SK-MEL-5 (cell line): ENCODE results near the gene ELAVL1. TPM values are rescaled to one million over a fixed set of nuclear protein-coding genes. Genes with fewer than 3 reads are reported as not detected.
"Not testable (repeated sequence)": the region's sequence is repeated elsewhere in the genome, so short reads cannot be mapped to it uniquely, and the experiment has no call there.

Experiments
- DNase-seq: peaks from one replicate; pipeline ENCODE4 v3.0.0-alpha.2; 2016; ENCODE audit warnings: low read depth, low spot score
- in situ Hi-C: cut with HindIII; loops from 2 replicates; pipeline ENCODE4 v1.10.0; 2016; ENCODE audit warnings: low sequenced_read_pairs, high pct_unique_total_duplicates, low pct_unique_long_range_greater_than_20kb
- polyA plus RNA-seq, 2 experiments: library from polyadenylated mRNA; depleted of rRNA; stranded (reverse); fragments of >200 nt; gene quantifications; 2 replicates each; pipeline ENCODE4 v1.2.3, GENCODE V29; 2015
- total RNA-seq: library from RNA; depleted of rRNA; stranded (reverse); fragments of >200 nt; shearing (Covaris generic); gene quantifications from 2 replicates; pipeline ENCODE4 v1.2.3, GENCODE V29; 2014; rRNA removed

Gene ELAVL1
- 37.8 and 40.4 TPM in 2 replicates for total RNA-seq
- polyA plus RNA-seq (2015; cell fraction: cytosol; rRNA removed) = 46.6 and 59.4 TPM in 2 replicates
- polyA plus RNA-seq (2015; cell fraction: nucleus; rRNA removed) = 13.6 and 14.1 TPM in 2 replicates

DNA sequence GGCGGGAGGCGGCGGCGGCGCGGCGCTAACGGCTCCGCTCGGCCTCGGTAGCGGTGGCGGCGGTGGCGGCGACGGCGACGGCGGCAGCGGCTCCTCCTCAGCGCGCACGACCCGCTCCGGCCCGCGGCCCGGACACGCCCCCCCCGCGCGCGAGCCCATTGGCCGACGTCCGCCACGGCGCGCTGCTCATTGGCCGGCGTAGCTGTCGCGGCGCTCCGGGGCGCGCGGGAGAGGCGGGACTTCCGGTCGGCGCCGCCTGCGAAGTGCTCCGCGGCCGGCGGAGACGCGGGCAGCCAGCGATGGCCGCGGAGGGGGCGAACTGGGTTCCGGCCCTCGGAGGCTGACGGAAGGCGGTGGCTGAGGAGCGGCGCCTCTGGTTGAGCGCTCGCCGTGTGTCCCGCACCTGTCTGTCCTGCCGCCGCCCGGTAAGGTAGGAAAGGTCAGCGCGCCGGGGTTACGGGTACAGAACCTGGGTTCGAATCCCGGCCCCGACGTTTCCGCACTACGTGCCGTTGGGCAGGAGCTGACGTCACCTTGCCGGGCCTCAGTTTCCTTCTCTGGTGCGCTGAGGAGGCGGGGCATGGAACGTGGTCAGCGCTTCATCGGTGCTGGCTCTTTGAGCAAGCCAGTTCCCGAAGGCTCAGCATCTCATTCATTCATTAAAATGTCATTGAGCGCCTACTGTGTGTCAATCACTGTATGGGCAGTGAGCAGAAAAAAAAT, at the start of gene ELAVL1:
ELAVL1 (minus strand) TSS at position 108 of the 723 bp plus-strand sequence. CDS start 13,826 bp downstream, outside the sequence.
- peak; percentile 84 for DNase-seq
- in situ Hi-C loops = no loop called here

DNA sequence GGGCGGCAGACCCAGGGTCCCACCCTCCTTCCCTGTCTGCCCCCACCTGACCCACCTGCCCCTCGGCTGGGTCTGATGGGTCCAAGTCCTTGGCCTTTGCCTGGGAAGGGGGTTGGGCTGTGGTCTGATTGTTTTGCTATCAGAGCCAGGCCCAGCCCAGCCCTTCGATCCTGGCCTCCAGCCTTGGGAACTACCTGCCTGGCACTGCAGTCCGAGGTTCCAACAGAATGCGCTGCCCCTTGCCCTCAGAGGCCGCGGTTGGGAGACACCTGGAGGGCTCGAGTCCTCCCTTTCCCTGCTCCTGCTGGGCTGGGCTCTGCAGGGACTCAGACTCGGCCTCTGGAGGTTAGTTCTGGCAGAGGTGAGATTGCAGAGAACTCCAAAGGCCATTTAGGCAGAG, 48.7 kb upstream of the ELAVL1 start:
- in situ Hi-C loops = no loop called here
- no peak for DNase-seq

DNA sequence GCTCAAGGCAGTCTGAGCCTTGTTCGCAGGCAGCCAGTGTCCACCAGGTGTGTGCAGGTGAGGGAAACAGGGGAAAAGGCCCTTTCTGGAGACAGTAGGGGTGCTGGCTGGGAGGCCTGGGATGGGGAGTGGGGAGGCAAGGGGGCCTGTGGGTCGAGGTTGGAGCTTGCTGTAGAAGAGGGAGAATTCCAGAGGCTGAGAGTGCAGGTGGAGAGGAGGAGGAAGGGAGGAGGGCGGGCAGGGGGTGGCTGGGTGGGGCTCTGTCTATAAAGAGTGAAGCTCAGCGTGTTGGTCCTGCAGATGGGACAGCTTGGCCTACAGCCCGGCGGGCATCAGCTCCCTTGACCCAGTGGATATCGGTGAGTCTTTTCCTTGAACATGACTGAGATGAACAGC, 47.0 kb upstream of the ELAVL1 start, which contains the start of gene CCL25:
CCL25 (plus strand) TSS at position 297 of the 396 bp plus-strand sequence. CDS start 290 bp downstream, outside the sequence.
- in situ Hi-C loops = no loop called here
- no peak for DNase-seq

DNA sequence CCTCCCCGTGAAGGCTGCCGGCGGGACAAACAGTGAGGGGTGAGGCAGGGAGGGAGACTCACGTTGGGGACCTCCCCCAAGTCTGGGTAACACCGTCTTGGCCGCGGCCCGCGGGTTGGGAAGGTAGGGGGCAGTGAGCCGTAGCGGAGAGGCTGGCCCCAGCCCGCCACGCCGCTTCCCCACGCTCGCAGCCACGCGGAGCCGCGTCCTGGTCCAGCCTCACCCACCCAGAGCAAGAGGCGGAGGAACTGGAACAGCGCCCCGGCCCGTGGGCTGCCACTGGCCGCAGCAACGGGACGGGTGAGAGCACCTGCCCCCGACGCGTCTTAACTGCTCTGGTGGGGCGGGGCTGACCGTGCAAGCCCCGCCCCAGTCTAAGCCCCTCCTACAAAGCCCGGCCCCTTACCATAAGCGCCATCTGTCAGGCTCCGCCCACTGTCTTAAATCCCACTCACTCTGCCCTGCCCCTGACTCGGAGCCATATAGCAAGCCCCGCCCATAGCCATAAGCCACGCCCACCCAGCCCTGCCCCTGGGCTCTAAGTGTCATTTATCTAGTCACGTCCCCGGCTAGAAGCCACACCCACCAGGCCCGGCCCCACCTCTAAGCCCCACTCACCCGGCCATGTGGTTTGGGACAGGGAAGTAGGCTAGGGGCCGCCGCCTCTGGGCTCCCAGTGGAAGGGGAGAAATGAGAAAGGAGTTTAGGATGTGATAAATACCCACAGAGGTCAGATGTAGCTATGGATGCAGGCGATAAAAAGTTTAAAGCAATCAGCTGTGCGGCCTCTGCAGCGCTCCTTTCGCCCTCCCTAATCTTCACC, 45.0 kb upstream of the ELAVL1 start:
- in situ Hi-C loops = no loop called here
- DNase-seq = peak; percentile 74

DNA sequence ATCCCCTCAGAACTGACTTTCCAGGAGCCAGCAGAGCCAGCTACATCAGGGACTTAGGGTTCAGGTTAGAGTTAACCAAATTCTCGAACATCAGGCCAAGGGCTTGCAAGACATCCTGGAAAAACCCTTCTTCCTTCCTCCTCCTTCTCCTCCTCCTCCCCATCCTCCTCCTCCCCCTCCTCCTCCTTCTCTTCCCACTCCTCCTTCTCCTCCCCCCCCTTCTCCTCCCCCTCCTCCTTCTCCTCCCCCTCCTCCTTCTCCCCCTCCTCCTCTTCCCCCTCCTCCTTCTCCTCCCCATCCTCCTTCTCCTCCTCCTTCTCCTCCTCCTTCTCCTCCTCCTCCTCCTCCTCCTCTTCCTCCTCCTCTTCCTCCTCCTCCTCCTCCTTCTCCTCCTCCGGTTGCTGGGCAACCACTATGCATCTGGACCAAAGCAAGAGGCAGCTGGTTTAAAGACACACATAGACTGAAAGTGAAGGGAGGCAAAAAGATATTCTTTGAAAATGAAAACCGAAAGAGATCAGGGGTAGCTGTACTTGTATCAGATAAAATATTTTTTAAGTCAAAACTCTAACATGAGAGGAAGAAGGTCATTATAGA, 41.2 kb upstream of the ELAVL1 start:
- DNase-seq = no peak
- in situ Hi-C loops = no loop called here

DNA sequence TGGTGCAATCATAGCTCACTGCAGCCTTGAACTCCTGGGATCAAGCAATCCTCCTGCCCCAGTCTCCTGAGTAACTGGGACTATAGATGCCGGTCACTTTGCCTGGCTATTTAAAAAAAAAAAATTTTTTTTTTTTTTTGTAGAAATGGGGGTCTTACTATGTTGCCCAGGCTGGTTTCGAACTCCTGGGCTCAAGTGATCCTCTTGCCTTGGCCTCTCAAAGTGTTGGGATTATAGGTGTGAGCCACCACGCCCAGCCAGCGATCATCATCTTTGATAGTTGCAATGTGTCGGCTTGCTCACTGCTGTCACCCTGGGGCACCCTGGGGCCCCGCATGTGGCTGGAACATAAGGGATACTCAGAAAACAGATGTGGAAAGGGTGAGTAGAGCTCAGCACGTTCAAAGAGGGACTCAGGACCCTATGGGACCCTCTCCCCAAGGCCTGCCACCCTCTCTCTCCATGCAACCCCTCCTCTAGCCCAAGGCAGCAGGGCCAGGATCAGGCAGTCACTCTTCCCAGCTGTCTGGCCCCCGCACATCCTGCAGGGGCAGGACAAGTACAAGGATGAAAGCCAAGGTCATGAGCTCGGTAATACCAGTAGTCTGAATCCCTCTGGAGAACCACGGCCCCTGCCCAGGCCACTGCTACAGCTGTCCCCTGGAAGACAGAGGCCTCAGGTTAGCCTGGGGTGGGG, 40.6 kb upstream of the ELAVL1 start:
- no peak for DNase-seq
- in situ Hi-C loops = no loop called here

DNA sequence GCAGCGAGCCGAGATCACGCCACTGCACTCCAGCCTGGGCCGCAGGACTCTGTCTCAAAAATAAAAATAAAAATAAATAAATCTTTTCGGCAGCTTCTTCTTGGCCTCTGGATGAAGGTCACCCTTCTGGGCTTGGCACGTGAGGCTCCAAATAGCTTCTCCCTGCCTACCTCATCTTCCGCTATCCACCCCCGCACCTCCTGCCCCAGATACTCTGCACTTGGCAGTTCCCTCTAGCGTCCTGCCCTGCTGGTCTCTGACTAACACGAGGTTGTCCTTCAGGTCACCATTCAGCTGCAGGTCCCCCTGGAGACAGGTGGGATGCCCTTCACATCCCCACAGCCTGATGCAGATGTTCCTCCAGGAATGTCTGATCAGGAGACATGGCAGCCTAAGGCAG, 38.6 kb upstream of the ELAVL1 start:
- DNase-seq = no peak
- in situ Hi-C loops = no loop called here

DNA sequence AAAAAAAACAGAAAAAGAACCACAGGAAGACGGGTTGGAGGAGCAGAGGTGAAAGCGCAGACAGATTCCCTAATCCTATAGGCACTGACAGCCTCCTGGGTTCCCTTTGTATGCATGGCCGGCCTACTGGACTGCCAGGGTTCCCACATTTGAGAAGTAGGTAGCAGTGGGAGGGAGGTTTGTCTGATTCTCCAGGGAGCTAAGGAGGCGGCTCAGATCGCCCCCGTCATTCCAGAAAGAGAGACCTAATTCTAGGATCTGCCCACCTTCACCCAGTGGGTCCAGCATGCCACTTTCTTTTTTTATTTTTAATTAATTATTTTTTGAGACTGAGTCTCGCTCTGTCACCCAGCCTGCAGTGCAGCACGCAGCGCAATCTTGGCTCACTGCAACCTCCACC, 37.5 kb upstream of the ELAVL1 start:
- in situ Hi-C loops = no loop called here
- DNase-seq = no peak

DNA sequence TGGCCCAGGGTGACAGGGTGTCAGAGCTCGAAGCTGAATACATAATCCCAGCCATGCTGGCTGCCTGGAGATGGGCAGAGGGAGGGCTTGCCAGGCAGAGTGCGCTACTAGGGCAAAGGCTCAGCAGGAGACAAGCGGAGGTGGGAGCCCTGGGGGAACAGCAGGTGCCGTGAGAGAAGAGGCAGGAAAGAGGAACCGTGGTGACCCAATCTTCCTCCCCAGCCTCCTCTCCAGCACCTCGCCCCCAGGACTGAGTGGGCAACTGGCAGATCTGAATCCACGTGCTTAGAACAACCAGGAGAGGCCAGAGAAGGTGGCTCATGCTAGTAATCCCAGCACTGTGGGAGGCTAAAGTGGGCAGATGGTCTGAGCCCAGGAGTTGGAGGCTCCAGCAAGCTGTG, 36.1 kb upstream of the ELAVL1 start:
- in situ Hi-C loops = no loop called here
- no peak for DNase-seq

DNA sequence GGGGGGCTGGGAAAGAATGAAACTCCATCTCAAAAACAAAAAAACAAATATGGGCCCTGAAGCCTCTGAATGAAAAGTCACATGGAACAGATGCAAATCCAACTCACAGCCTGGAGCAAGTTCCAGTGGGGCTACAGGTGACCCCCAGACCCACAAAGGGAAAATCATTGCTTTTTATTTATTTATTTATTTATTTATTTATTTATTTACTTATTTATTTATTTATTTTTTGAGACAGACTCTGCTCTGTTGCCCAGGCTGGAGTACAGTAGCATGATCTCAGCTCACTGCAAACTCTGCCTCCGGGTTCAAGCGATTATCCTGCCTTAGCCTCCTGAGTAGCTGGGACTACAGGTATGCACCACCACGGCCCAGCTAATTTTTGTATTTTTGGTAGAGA, 33.8 kb upstream of the ELAVL1 start:
- in situ Hi-C loops = no loop called here
- DNase-seq = no peak

DNA sequence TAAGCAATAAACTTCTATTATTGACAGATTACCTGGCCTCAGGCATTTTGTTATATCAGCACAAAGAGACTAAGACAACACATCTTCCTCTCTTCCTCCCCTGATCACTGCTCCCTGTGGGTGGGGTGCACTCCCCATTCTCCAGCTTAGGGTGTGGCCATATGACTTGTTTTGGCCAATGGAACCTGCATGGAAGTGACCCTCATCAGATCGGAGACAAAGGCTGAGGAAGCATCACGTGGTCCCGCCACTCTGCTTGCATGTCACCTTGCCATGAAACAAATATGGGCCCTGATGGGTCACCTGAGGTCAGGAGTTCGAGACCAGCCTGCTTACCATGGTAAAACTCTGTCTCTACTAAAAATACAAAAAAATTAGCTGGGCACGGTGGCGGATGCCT, 33.4 kb upstream of the ELAVL1 start:
- in situ Hi-C loops = no loop called here
- DNase-seq = no peak

DNA sequence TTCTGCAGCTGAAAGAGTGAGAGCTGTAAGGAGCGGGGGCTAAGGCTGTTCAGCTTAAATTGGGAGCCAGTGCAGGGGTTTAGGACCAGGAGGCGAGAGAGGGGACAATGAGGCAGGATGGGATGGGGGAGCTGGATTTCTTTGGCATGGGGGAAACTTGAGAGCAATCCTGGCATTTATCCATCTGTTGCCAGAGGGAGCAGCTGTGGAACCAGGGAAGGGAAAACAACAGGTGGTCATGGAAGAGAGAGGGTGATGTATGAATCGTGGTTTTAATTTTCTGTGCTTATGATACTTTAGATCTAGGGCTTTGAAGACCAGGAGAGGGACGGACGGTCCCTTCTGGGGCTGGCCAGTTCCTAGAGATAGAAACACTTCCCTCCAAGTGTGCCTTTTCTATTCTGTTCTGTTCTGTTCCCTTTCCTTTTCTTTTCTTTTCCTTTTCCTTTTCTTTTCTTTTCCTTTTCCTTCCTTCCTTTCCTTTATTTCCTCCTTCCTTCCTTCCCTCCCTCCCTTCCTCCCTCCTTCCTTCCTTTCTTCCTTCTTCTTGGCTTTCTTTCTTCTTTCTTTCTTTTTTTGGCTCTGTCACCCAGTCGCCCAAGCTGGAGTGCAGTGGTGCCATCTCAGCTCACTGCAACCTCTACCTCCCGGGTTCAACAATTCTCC, 31.1 kb upstream of the ELAVL1 start:
- in situ Hi-C loops = no loop called here
- DNase-seq = no peak

DNA sequence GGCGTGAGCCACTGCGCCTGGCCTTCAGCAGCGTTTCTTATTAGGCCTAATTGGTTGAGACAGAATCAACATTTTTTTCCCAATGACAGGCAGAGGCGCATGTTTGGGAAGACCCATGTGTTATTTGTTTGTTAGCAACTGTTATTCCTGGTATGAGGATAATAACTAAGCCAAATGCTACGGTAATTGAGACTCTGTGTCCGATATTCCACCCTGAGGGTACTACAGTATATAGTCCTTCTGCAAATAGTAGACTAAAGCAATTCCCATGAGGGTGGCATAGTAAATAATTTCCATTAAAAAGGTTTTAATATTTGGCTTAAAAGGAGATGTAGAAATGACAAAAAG, 28.7 kb upstream of the ELAVL1 start:
- no peak for DNase-seq
- in situ Hi-C loops = no loop called here

DNA sequence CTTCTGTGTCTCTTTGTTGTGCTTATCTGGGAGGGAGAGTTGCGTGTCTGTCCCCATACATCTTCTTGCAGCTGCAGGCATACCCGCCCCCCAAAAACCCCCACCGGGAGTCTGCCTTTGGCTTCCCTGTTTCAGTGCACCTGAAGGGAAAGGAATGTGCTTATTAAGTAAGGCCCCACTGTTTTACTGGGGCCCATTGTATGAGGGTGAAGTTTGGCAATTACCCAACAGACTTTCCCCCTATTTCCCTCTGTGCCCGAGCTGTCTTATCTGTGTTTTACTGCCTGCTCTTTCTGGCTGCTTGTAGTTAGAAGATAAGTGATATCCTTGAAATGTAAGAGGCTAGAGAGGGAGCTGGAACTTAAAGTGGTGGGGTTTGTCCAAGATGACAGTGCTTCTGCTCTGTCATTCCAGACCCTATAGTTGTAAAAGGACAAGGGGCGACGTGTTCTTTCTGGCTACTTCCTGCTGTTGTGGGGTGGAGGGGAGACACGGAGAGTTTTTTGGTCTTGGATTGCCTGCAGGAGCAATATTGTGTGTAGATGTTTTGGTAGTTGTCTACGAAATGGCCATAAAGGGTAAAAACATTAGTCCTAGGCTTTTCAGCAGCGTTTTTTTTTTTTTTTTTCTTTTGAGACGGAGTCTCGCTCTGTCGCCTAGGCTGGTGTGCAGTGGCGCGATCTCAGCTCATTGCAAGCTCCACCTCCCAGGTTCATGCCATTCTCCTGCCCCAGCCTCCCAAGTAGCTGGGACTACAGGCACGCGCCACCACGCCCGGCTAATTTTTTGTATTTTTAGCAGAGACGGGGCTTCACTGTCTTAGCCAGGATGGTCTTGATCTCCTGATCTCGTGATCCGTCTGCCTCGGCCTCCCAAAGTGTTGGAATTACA, 28.1 kb upstream of the ELAVL1 start:
- in situ Hi-C loops, DNase-seq: not testable (repeated sequence)

DNA sequence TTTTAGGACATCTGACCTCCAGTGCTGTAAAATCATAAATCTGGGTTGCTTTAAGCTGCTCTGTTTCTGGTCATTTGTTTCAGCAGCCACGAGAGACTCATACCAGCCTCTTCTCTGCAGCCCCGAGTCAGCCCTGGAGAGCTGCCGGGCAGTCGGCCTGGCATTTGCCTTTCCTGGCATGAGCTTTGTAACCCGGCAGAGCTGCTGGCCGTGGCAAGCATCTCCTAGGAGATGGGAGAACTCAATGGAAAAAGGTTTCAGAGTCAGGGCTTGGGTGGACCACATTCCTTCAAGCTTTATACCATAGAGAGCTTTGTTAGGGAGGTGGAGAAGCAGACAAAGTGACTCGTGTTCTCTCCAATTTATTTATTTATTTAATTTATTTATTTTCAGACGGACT, 25.5 kb upstream of the ELAVL1 start:
- in situ Hi-C loops = no loop called here
- peak; percentile 32 for DNase-seq

DNA sequence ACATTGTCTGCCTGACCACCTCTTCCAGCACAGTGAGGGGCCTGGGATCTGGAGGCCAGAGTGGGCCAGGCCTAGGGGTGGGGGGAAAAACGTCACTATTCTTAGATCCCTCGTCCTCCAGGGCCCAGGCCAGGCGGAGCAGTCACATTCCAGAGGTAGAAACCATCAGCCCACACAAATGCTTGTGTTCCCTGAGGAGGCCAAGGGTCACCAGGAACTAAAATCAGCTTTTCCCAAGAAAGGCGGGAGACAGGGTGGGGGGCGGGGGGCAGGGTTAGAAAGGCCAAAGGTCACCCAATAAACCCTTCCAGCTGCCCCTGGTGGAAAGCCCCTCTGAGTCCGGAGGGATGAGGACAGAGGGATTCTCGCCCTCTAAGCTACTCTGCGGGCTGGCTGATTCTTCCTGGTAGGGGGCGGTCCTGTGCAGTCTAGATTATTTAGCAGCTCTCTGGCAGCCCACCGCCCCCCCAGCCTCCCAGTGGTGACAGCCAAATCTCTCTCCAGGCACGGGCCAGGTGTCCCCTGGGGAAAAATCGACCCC, 23.6 kb upstream of the ELAVL1 start:
- DNase-seq = no peak
- in situ Hi-C loops = no loop called here
